Osteocyte (in vitro differentiated cells): ENCODE measurements around the gene ACSS1. TPM values are rescaled to one million over a fixed set of nuclear protein-coding genes. Genes with fewer than 3 reads are reported as not detected.

Source experiments
- DNase-seq: peaks from one replicate; pipeline ENCODE4 v3.0.0; 2021; ENCODE audit warnings: mixed read lengths; ENCODE audit not compliant: unreplicated experiment; ENCODE audit errors: extremely low spot score
- H3K27ac Mint-ChIP-seq: one replicate; pipeline ENCODE4 v1.8.0; 2021; ENCODE audit warnings: mild to moderate bottlenecking, mixed read lengths; ENCODE audit not compliant: unreplicated experiment
- H3K27me3 Mint-ChIP-seq: one replicate; pipeline ENCODE4 v1.8.0; 2021; ENCODE audit warnings: mixed read lengths; ENCODE audit not compliant: unreplicated experiment
- H3K36me3 Mint-ChIP-seq: one replicate; pipeline ENCODE4 v1.8.0; 2021; ENCODE audit warnings: mixed read lengths; ENCODE audit not compliant: unreplicated experiment
- H3K4me1 Mint-ChIP-seq: one replicate; pipeline ENCODE4 v1.8.0; 2021; ENCODE audit warnings: mixed read lengths; ENCODE audit not compliant: unreplicated experiment
- H3K4me3 Mint-ChIP-seq: one replicate; pipeline ENCODE4 v1.8.0; 2021; ENCODE audit warnings: mild to moderate bottlenecking, moderate library complexity, mixed read lengths; ENCODE audit not compliant: unreplicated experiment
- H3K9me3 Mint-ChIP-seq: one replicate; pipeline ENCODE4 v1.8.0; 2021; ENCODE audit warnings: mixed read lengths; ENCODE audit not compliant: unreplicated experiment
- CTCF ChIP-seq: fragments of 200-600 bp; sonication (generic); IDR thresholded peaks from 2 replicates; pipeline ENCODE4 v1.5.0; 2021; ENCODE audit warnings: antibody characterized with exemption, mild to moderate bottlenecking, moderate library complexity
- total RNA-seq: library from RNA; stranded (reverse); gene quantifications from 2 replicates; pipeline ENCODE4 v1.2.1, GENCODE V29; 2021

Gene ACSS1
- total RNA-seq, 1 donor from 2014 or later, result 8.2 TPM

- Mint-ChIP-seq H3K4me1 (peaks cover 25% of the 10 kb centered on the region), H3K36me3 (peaks cover 2% of the 10 kb centered on the region), H3K27ac (no peak overlapping the region), H3K27me3 (peaks cover 87% of the 10 kb centered on the region), H3K9me3 (no peaks in the 10 kb centered on the region), H3K4me3 (peak overlapping the region; percentile 54)
- DNase-seq, result peak; percentile 62
- no peak for TF ChIP-seq CTCF
These were observed 24.5 kb upstream of the ACSS1 start for GRCh38 chr20:25082498-25082873.

GRCh38 chr20:25081730-25082497, 24.0 kb upstream of the ACSS1 start, which contains the start of gene VSX1:
VSX1 (minus strand) TSS chr20:25082141; CDS start chr20:25082096, 45 bp downstream.
- no peaks in the 10 kb centered on the region for H3K9me3 Mint-ChIP-seq
- DNase-seq, result peak; percentile 81
- peaks cover 2% of the 10 kb centered on the region for H3K36me3 Mint-ChIP-seq
- no peak for TF ChIP-seq CTCF
- H3K4me1 Mint-ChIP-seq, result peaks cover 25% of the 10 kb centered on the region
- peak within 1 kb of the TSS; percentile 54 for H3K4me3 Mint-ChIP-seq
- peaks cover 87% of the 10 kb centered on the region for H3K27me3 Mint-ChIP-seq
- H3K27ac Mint-ChIP-seq, result no peak within 1 kb of the TSS

GRCh38 chr20:25081065-25081729, 23.3 kb upstream of the ACSS1 start:
- H3K4me3 Mint-ChIP-seq, result peak overlapping the region; percentile 4
- peaks cover 84% of the 10 kb centered on the region for H3K27me3 Mint-ChIP-seq

GRCh38 chr20:25079171-25079570, 21.2 kb upstream of the ACSS1 start:
- Mint-ChIP-seq H3K9me3 (no peaks in the 10 kb centered on the region), H3K27me3 (peaks cover 81% of the 10 kb centered on the region), H3K4me3 (no peak overlapping the region), H3K4me1 (peaks cover 18% of the 10 kb centered on the region), H3K27ac (no peak overlapping the region), H3K36me3 (peaks cover 2% of the 10 kb centered on the region)
- peak; percentile 25 for DNase-seq
- no peak for TF ChIP-seq CTCF

More at GRCh38 chr20:25081065-25081729, 23.3 kb upstream of the ACSS1 start:
- no peak for TF ChIP-seq CTCF
- Mint-ChIP-seq H3K27ac (no peak overlapping the region), H3K4me1 (peaks cover 25% of the 10 kb centered on the region), H3K36me3 (peaks cover 2% of the 10 kb centered on the region), H3K9me3 (no peaks in the 10 kb centered on the region)
- peak; percentile 83 for DNase-seq

GRCh38 chr20:25078662-25079061, 20.7 kb upstream of the ACSS1 start:
- H3K27ac Mint-ChIP-seq, result no peak overlapping the region
- peaks cover 13% of the 10 kb centered on the region for H3K4me1 Mint-ChIP-seq
- H3K9me3 Mint-ChIP-seq, result no peaks in the 10 kb centered on the region
- no peak for TF ChIP-seq CTCF
- H3K4me3 Mint-ChIP-seq, result no peak overlapping the region
- H3K36me3 Mint-ChIP-seq, result peaks cover 2% of the 10 kb centered on the region
- H3K27me3 Mint-ChIP-seq, result peaks cover 79% of the 10 kb centered on the region
- DNase-seq, result peak; percentile 62
